Effector memory CD8-positive, alpha-beta T cell (primary cell): ENCODE measurements around the gene ARHGAP8.

ENCODE experiments used
- ATAC-seq: fragments of 150-1000 bp; cut with Tn5 transposase; replicated peaks from 2 replicates; pipeline ENCODE4 v1.10.0; 2021; ENCODE audit warnings: mild to moderate bottlenecking, moderate library complexity
- DNase-seq, 3 experiments: peaks; one replicate each; pipeline ENCODE4 v3.0.0; 2021
- H3K27ac Mint-ChIP-seq, 2 donors: one replicate each; pipeline ENCODE4 v1.8.0; 2022; ENCODE audit warnings: mild to moderate bottlenecking in 2 of 2, mixed read lengths in 2 of 2, moderate library complexity in 2 of 2
- H3K27me3 Mint-ChIP-seq, 2 donors: one replicate each; pipeline ENCODE4 v1.8.0; 2022; ENCODE audit warnings: mixed read lengths in 2 of 2
- H3K36me3 Mint-ChIP-seq: one replicate; pipeline ENCODE4 v1.8.0; 2022; ENCODE audit warnings: mild to moderate bottlenecking, moderate library complexity, mixed read lengths; ENCODE audit not compliant: insufficient read depth
- H3K4me1 Mint-ChIP-seq, 2 donors: one replicate each; pipeline ENCODE4 v1.8.0; 2022; ENCODE audit warnings: low read depth in 2 of 2, mixed read lengths in 2 of 2
- H3K4me3 Mint-ChIP-seq, 2 donors: one replicate each; pipeline ENCODE4 v1.8.0; 2022; ENCODE audit warnings: mild to moderate bottlenecking in 2 of 2, mixed read lengths in 2 of 2, moderate library complexity in 2 of 2
- H3K9me3 Mint-ChIP-seq, 2 donors: one replicate each; pipeline ENCODE4 v1.8.0; 2022; ENCODE audit warnings: mixed read lengths in 2 of 2

Gene ARHGAP8

GRCh38 chr22:44884968-44885805 is 132.8 kb downstream of the ARHGAP8 start:
- no peak overlapping the region for H3K4me3 Mint-ChIP-seq
- peaks cover under 1 to 6% of the 10 kb centered on the region in 2 donors for H3K27me3 Mint-ChIP-seq
- no peaks in the 10 kb centered on the region for H3K36me3 Mint-ChIP-seq
- no peaks in the 10 kb centered on the region for H3K9me3 Mint-ChIP-seq
- no peak overlapping the region for H3K27ac Mint-ChIP-seq
- H3K4me1 Mint-ChIP-seq = no peaks in the 10 kb centered on the region
- ATAC-seq (no peak), DNase-seq (no peak)

- no peak for DNase-seq
- Mint-ChIP-seq H3K4me1 (no peaks in the 10 kb centered on the region), H3K36me3 (no peaks in the 10 kb centered on the region), H3K27me3 (peaks cover 0 to 6% of the 10 kb centered on the region in 2 donors), H3K27ac (no peak overlapping the region), H3K9me3 (no peaks in the 10 kb centered on the region), H3K4me3 (no peak overlapping the region)
- ATAC-seq = no peak
These were observed 133.5 kb downstream of the ARHGAP8 start for GRCh38 chr22:44885806-44886360.

GRCh38 chr22:44887941-44888366 is 135.6 kb downstream of the ARHGAP8 start:
- H3K27ac Mint-ChIP-seq = no peak overlapping the region
- H3K9me3 Mint-ChIP-seq = no peaks in the 10 kb centered on the region
- H3K4me3 Mint-ChIP-seq = no peak overlapping the region
- no peaks in the 10 kb centered on the region for H3K36me3 Mint-ChIP-seq
- no peaks in the 10 kb centered on the region for H3K4me1 Mint-ChIP-seq
- ATAC-seq (no peak), DNase-seq (no peak)
- H3K27me3 Mint-ChIP-seq = peaks cover 6 to 7% of the 10 kb centered on the region in 2 donors

GRCh38 chr22:44888491-44889254 is 136.3 kb downstream of the ARHGAP8 start:
- no peak overlapping the region for H3K27ac Mint-ChIP-seq
- DNase-seq (no peak), ATAC-seq (no peak)
- H3K4me3 Mint-ChIP-seq = no peak overlapping the region
- H3K36me3 Mint-ChIP-seq = no peaks in the 10 kb centered on the region
- H3K27me3 Mint-ChIP-seq = peaks cover 6 to 14% of the 10 kb centered on the region in 2 donors
- H3K9me3 Mint-ChIP-seq = no peaks in the 10 kb centered on the region
- no peaks in the 10 kb centered on the region for H3K4me1 Mint-ChIP-seq

- DNase-seq (no peak), ATAC-seq (no peak)
- no peak overlapping the region for H3K27ac Mint-ChIP-seq
- H3K36me3 Mint-ChIP-seq = no peaks in the 10 kb centered on the region
- no peaks in the 10 kb centered on the region for H3K4me1 Mint-ChIP-seq
- H3K9me3 Mint-ChIP-seq = no peaks in the 10 kb centered on the region
- no peak overlapping the region for H3K4me3 Mint-ChIP-seq
- H3K27me3 Mint-ChIP-seq = peaks cover 6 to 15% of the 10 kb centered on the region in 2 donors
These were observed 137.0 kb downstream of the ARHGAP8 start for GRCh38 chr22:44889255-44889878.

GRCh38 chr22:44890416-44891292 is 138.3 kb downstream of the ARHGAP8 start:
- ATAC-seq (no peak), DNase-seq (no peak)
- no peaks in the 10 kb centered on the region for H3K4me1 Mint-ChIP-seq
- peaks cover 6 to 20% of the 10 kb centered on the region in 2 donors for H3K27me3 Mint-ChIP-seq
- no peak overlapping the region for H3K4me3 Mint-ChIP-seq
- H3K27ac Mint-ChIP-seq = no peak overlapping the region
- H3K36me3 Mint-ChIP-seq = no peaks in the 10 kb centered on the region
- H3K9me3 Mint-ChIP-seq = no peaks in the 10 kb centered on the region

- no peaks in the 10 kb centered on the region for H3K4me1 Mint-ChIP-seq
- no peaks in the 10 kb centered on the region for H3K9me3 Mint-ChIP-seq
- no peak overlapping the region for H3K4me3 Mint-ChIP-seq
- DNase-seq (no peak), ATAC-seq (no peak)
- H3K27ac Mint-ChIP-seq = no peak overlapping the region
- H3K36me3 Mint-ChIP-seq = no peaks in the 10 kb centered on the region
- peaks cover 1 to 23% of the 10 kb centered on the region in 2 donors for H3K27me3 Mint-ChIP-seq
These were observed 138.9 kb downstream of the ARHGAP8 start for GRCh38 chr22:44891293-44891747.

GRCh38 chr22:44891791-44892190 is 139.4 kb downstream of the ARHGAP8 start:
- no peaks in the 10 kb centered on the region for H3K9me3 Mint-ChIP-seq
- H3K4me1 Mint-ChIP-seq = no peaks in the 10 kb centered on the region
- no peaks in the 10 kb centered on the region for H3K36me3 Mint-ChIP-seq
- H3K4me3 Mint-ChIP-seq = no peak overlapping the region
- ATAC-seq (no peak), DNase-seq (no peak)
- H3K27me3 Mint-ChIP-seq = peaks cover 0 to 23% of the 10 kb centered on the region in 2 donors
- no peak overlapping the region for H3K27ac Mint-ChIP-seq

- DNase-seq (no peak), ATAC-seq (no peak)
- no peak overlapping the region for H3K4me3 Mint-ChIP-seq
- no peaks in the 10 kb centered on the region for H3K36me3 Mint-ChIP-seq
- peaks cover 0 to 23% of the 10 kb centered on the region in 2 donors for H3K27me3 Mint-ChIP-seq
- no peaks in the 10 kb centered on the region for H3K9me3 Mint-ChIP-seq
- no peak overlapping the region for H3K27ac Mint-ChIP-seq
- no peaks in the 10 kb centered on the region for H3K4me1 Mint-ChIP-seq
These were observed 139.9 kb downstream of the ARHGAP8 start for GRCh38 chr22:44892243-44892642.

- Mint-ChIP-seq H3K27ac (no peak overlapping the region), H3K36me3 (no peaks in the 10 kb centered on the region), H3K27me3 (peaks cover 0 to 23% of the 10 kb centered on the region in 2 donors), H3K4me1 (no peaks in the 10 kb centered on the region), H3K9me3 (no peaks in the 10 kb centered on the region), H3K4me3 (no peak overlapping the region)
- DNase-seq (no peak), ATAC-seq (no peak)
These were observed 140.7 kb downstream of the ARHGAP8 start for GRCh38 chr22:44892803-44893730.

- no peak for ATAC-seq
- peaks cover 0 to 23% of the 10 kb centered on the region in 2 donors for H3K27me3 Mint-ChIP-seq
- H3K4me3 Mint-ChIP-seq = no peak overlapping the region
- H3K4me1 Mint-ChIP-seq = no peaks in the 10 kb centered on the region
- H3K36me3 Mint-ChIP-seq = no peaks in the 10 kb centered on the region
- no peaks in the 10 kb centered on the region for H3K9me3 Mint-ChIP-seq
- no peak for DNase-seq
- no peak overlapping the region for H3K27ac Mint-ChIP-seq
These were observed 141.3 kb downstream of the ARHGAP8 start for GRCh38 chr22:44893731-44894080.

- DNase-seq (no peak), ATAC-seq (no peak)
- Mint-ChIP-seq H3K4me3 (no peak overlapping the region), H3K27ac (no peak overlapping the region), H3K27me3 (peaks cover 0 to 23% of the 10 kb centered on the region in 2 donors), H3K9me3 (no peaks in the 10 kb centered on the region), H3K36me3 (no peaks in the 10 kb centered on the region), H3K4me1 (no peaks in the 10 kb centered on the region)
These were observed 141.9 kb downstream of the ARHGAP8 start for GRCh38 chr22:44894321-44894720.
